GM21526 (cell line): ENCODE data around the gene TRAF2.

ENCODE experiments used
- ATAC-seq: cut with Tn5 transposase; IDR thresholded peaks from one replicate; pipeline ENCODE4 v1.9.1; 2021; ENCODE audit warnings: moderate library complexity; ENCODE audit not compliant: unreplicated experiment, low FRiP score

The TRAF2 gene

DNA sequence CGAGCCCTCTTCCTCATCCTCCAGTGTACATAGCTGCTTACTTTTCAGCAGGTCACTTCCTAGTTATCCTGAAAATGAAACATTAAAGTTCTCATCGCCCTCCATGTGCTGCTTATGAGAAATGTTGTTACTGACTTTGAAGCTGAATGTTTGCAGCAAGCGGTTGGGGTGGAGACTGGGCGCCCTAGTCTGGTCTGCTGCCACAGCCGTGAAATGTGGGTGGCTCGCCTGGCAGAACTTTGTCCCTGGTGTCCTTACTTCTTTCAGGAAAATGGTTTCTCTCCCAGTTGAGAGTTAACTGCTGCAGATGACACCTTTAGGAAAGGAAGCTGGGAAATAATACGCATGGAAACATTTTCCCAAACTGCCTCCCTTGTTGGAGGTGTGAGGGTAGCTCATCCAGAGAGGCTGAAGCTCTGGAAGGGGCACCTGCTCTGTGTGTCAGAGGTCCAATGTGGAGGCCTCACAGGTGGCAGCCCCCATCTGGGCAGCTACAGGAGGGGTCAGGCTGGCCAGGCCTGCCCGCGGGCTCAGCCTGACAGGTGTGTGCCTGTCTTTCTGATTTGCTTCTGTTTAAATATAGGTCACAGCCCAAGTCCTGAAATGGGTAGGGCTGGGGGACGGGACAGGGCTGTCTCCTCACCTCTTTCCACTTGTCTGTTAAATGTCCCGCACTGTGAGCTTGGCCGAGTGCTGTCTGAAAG is 24.0 kb downstream of the TRAF2 start:
- no peak for ATAC-seq

DNA sequence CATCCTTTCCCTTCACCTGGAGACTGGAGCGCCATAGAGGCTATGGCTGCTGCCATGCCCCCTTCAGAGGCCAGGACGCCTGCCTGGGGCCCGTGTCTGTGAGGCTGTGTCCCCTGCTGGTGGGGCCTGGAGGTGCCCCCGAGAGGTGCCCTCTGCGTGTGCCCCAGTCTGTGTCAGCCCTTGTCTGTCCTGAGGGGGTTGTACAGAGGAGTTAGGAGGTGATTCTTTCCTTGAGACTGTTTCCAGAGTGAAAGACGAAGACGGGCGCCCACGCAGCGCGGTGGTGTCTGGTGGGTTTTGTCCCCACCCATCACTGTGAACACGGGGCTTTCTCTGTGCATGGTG is 24.6 kb downstream of the TRAF2 start:
- no peak for ATAC-seq

DNA sequence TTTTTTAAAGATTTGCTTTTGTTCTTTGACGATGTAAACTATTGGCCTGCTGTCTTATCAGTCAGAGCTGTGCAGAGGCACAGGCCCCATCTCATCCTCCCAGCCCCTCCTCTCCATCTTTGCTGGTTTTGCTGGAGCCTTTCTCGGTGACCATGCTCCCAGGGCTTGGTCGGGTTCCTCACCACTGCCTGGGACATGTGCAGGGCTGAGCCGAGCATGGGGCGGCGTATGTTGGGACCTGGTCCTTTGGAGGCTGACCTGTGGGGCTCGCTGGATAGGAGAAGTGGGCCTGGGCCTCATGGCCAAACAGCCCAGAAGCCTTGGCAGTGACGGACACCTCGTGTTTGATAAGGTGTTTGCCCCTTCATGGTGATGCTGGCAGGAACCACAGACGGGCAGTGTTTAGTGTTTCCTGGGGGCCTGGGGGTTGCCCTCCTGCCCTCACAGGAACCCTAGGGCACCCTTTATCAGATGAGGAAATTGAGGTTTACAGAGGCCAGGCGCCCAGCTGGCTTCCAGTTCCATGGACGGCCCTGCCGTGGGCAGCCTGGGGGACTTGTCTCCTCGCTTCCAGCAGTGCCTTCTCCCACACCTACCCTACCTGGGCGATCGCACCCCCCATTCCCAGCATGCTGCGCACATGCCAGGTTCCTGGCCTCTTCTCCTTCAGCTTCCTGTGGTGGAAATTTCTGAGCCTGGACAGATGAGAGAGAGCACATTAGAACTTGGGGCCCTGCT is 27.6 kb downstream of the TRAF2 start:
- no peak for ATAC-seq

DNA sequence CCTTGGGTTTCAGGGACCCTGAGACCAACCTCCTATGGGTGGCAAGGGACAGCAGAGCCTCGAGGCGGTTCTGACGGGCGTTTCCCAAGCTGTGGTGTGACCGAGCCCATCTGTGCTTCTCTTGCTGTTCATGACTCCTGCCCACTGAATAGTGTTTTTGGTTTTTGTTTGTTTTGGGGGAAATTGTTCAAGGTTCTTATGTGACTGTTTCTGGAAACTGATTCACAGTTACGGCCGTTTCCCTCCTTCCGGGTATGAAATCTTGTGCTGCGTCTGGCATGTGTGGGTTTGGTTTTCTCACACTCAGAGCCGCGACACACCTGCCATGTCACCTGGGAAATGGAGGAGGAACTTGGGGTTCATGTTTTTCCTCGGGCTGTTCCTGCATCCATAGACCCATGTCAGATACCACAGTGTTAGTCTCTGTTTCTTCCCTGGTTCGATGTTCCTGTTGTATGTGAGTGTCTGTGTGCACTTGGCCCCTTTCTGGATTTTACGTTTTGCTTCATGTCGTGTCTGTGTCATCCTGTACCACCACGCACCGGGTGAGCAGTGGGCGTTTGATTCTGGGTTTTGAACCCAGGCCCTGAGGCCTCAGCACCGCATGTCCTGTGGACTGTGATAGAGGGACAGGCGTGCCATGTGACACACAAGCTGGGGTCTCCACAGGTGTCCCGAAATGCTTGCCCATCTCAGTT is 29.5 kb downstream of the TRAF2 start:
- ATAC-seq, result no peak

DNA sequence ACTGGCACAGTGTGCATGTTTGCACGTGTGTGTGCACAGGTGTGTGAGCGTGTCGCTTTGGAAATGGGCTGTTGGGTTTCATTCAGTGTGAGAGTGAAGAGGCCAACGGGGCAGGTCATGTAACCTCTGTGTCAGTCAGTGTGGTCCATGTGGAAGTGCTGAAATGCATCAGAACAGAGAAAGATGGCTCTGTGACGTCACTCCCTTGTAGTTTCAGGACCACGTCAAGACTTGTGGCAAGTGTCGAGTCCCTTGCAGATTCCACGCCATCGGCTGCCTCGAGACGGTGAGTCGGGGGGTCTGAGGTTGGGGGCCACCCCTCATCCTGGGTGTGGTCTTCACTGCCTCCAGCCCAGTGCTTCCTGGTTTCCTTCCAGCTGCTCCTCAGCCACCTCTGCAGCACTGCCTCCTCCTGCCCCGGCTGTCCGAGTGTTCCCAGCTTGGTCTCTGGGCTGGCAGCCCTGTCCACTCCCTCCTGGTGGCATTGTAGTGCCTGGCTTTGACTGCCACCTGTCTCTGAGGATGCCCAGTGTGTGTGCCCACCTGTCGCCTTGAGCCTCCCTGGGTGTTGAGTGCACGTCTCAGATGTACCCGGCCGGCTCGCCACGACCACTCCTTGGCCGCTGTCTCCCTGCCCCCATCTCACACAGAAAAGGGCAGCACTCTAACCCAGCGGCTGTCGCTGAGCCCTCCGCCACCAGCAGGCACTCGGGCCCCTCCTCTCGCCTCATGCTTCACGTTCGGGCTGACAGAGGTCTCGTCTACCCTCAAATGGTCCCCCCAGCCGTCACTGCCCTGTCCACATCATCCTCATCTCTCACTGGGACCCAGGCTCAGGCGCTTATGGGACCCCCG is 30.2 kb downstream of the TRAF2 start:
- ATAC-seq, result no peak

DNA sequence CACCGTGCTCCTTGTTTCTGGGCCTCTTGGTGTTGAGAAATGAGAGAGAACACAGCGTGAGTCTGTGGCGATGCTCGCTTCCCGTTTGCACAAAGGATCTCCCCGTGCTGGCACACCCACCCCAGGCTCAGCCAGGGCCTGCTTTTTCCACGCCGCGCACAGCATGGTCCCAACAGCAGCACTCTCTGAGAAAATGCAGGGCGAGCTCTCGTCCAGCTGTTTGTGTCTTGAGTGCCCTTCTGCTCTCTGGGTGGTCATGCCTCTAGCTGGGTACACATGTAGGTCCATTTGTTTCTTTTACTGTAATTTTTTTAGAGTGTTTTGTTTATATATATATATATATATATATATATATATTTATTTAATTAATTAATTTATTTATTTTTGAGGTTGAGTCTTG is 31.6 kb downstream of the TRAF2 start:
- no peak for ATAC-seq

DNA sequence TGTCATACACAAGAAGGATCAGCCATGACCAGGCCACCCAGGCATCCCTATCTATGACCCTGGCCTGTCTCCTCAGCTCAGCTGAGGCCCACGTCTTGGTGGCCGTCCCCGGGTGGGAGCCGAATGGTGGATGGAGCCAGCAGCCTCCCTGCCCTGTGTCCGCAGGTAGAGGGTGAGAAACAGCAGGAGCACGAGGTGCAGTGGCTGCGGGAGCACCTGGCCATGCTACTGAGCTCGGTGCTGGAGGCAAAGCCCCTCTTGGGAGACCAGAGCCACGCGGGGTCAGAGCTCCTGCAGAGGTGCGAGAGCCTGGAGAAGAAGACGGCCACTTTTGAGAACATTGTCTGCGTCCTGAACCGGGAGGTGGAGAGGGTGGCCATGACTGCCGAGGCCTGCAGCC is 33.8 kb downstream of the TRAF2 start:
- no peak for ATAC-seq

DNA sequence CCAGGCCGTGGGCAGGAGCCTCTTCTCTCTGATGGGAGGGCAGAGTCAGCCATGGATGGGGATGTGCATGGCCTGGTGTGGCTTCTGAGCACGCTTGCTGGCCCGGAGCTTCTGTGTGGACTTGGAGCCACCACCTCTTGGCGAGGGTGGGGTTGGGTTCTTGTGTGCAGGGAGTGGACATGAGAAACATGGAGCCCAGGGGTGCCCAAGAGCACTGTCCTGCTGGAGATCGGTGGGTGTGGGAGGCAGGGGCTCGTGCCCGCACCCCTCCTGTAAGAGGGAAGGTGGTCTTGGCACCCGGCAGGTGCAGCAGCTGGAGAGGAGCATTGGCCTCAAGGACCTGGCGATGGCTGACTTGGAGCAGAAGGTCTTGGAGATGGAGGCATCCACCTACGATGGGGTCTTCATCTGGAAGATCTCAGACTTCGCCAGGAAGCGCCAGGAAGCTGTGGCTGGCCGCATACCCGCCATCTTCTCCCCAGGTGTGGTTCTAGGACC is 34.5 kb downstream of the TRAF2 start:
- no peak for ATAC-seq

DNA sequence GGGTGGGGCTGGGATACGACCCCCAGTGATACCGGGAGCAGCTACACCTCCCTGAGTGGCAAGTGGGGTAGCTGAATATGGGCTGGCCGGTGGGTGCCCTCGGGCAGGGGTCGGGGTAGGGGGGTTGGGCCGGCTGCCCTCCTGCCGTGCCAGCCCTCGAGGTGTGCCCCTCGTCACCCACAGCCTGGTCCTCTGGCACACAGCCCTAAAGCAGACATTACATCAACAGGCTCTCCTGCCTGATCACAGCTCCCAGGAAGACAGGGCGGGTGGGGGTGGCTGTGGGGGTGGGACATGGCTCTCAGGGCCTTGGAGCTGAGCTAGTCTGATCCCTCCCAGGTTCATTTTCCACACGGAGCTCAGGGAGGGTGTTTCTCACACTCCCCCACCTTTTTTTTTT is 35.0 kb downstream of the TRAF2 start:
- no peak for ATAC-seq

DNA sequence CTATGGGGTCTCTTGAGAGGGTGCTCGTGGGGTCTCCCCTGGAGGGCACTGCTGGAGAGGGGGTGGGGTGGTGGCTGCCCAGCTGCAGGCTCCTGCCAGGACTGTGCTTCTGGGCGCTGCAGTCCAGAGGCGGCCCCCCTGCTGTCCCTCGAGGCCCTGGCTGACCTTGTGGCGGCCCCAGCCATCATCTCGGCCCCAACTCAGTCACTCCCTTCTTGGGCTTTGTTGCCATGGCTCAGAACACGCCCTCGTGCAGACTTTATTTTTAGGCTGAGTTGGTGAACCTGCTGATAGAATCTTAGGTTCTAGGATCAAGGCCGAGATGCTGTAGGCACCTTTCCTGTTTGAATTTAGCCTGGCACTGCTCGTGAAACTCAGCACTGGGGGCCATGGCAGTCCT is 35.4 kb downstream of the TRAF2 start:
- ATAC-seq, result no peak

DNA sequence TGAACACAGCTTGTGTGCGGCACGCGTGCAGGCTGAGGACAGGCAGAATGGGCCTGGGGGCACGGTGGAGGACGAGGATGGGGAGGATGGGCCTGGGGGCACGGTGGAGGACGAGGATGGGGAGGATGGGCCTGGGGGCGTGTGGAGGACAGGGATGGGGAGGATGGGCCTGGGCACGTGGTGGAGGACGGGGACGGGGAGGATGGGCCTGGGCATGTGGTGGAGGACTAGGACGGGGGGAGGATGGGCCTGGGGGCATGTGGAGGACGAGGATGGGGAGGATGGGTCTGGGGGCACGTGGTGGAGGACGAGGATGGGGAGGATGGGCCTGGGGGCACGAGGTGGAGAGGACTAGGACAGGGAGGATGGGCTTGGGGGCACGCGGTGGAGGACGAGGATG is 36.2 kb downstream of the TRAF2 start:
- ATAC-seq, result no peak

DNA sequence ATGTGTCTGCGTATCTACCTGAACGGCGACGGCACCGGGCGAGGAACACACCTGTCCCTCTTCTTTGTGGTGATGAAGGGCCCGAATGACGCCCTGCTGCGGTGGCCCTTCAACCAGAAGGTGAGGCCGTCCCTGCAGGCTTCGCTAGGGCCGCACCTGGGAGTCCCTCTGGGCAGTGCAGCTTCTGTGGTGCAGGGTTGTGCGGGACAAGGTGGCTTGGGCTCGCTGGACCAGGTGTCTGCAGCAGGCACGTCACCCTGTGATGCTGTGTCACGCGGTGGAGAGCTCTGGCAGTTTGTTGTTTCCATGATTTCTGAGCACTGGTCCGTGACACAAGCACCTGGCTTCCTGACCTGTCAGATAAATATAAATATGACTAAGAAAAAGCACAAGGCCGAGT is 37.6 kb downstream of the TRAF2 start:
- no peak for ATAC-seq

DNA sequence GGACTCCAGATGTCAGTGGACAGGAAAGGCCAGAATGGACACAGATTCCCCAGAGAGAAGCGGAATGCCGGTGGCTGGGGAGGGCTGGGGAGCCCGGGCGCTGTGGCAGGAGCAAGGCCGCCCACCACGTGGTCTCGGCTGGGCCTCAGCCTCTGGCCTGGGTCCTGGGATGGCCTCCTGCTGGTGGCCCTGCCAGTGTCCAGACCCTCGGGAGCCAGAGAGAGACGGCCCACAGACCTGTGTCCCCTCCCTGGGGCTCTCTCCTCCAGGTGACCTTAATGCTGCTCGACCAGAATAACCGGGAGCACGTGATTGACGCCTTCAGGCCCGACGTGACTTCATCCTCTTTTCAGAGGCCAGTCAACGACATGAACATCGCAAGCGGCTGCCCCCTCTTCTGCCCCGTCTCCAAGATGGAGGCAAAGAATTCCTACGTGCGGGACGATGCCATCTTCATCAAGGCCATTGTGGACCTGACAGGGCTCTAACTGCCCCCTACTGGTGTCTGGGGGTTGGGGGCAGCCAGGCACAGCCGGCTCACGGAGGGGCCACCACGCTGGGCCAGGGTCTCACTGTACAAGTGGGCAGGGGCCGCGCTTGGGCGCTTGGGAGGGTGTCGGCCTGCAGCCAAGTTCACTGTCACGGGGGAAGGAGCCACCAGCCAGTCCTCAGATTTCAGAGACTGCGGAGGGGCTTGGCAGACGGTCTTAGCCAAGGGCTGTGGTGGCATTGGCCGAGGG is 39.3 kb downstream of the TRAF2 start:
- ATAC-seq, result no peak

DNA sequence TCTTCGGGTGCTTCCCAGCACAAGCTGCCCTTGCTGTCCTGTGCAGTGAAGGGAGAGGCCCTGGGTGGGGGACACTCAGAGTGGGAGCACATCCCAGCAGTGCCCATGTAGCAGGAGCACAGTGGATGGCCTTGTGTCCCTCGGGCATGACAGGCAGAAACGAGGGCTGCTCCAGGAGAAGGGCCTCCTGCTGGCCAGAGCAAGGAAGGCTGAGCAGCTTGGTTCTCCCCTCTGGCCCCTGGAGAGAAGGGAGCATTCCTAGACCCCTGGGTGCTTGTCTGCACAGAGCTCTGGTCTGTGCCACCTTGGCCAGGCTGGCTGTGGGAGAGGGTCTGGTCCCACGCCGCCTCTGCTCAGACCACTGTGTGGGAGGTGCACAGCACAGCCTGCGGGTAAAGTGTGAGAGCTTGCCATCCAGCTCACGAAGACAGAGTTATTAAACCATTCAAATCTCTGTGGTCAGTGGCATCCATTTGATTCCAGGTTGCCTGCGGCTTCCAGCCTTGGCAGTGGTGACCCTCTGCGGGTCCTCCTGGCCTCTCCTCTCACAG is 39.9 kb downstream of the TRAF2 start:
- ATAC-seq, result no peak

DNA sequence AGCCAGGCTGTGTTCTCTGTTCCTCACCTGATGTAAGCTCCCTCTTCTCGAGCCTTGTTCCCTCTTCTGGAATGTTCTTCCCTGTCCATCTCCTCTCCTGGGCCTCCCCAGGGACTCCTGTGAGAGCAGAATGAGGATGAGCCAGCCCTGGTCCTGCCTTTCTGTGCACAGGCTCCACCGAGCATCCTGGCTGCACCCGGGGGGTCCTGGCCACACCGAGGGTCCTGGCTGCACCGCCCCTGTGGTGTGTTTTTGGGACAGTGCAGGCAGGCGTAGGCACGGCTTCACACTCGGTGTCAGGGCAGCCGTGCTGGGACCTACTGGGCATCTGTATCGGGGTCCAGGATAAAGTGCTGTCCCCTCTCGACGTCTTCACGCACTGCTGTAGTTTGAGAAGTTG is 40.4 kb downstream of the TRAF2 start:
- no peak for ATAC-seq

DNA sequence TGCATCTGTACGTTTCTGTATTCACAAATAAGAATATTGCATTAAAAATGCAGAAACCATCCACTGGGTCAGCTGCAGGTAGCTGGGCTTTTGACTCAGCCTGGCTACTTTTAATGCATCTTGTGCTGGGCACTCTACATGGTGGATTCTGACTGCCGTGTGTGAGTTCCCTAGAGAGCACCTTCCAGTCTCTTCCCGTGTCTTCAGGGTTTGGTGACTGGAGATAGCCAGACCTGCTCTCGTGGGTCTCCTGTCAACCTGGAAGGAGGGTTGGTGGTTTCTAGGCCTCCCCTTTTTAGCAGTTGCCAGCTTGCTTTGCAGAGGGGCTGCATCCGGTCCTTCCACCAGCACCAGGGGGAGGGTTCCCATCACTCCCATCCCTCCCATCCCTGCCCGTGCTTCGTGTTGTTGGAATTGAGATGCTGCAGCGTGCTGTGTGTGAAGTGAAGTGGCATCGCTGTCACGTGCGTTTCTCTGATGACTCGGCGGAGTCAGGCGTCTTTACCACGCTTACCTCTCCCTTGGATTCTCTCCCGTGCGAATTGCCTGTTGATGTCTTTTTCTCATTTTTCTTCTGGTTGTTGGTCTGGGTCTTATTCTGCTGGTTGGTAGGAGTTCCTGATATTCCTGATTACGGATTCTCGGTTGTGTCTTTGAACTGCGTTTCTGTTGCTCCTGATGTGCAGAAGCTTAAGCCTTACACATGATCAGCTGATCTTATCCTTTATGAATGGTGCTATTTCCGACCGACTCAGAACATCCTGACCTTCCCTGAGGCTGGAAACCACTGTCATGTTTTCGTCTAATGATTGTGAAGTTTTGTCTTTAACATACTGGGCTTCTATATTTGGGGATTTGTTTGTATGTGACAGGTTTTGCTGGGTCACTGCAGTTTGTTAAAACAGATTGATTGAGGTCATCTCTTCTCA is 41.3 kb downstream of the TRAF2 start:
- ATAC-seq, result no peak

DNA sequence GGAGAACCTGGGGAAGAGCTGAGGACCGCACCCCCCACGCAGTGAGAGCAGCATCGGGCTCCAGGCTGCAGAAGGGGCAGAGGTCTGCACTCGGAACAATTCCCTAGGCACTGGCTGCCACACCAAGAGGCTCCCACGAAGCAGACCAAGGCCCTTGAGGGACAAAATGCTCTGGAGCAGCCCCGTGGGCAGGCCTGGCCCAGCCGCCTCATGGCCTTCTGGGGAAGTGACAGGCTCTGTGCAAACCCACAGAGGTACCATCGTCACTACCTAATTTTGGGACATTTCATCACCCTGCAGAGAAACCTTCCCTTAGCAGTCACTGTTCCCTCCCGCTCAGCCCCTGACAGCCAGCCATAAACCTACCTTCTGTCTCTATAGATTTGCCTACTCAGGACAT is 42.3 kb downstream of the TRAF2 start:
- no peak for ATAC-seq

DNA sequence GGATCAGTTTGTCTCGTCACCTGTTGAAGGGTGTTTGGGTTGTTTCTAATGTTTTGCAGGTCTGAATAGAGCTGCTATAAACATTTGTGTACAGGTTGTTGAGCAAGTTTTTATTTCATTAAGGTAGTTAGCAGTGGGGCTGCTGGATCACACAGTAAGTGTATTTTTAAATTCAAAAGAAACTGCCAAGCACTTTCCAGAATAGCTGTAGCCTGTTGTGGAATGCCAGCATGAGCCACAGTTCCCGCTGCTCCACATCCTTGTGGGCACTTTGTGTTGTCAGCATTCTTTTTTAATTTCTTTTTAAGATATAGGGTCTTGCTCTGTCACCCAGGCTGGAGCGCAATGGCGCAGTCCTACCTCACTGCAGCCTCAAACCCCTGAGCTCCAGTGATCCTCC is 43.7 kb downstream of the TRAF2 start:
- no peak for ATAC-seq

DNA sequence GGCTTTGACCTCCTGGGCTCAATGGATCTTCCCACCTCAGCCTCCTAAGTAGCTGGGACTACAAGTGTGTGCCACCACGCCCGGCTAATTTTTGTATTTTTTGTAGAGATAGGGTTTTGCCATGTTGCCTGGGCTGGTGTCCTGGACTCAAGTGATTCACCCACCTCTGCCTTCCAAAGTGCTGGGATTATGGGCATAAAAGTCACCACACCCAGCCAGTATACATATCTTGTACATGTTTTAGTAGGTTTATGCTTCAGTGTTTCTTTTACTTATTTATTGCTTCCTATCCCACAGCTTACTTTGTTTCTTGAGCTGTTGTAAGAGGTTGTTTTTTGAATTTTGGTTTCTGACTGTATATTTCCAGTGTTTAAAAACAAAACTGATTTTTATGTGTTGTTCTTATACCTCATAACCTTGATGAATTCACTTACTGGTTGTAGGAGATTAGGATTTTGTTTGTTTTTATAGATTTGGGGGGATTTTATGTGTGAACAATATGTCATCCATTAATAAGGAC is 45.4 kb downstream of the TRAF2 start:
- no peak for ATAC-seq
